Endothelial cell of umbilical vein (primary cell): ENCODE data around the gene ARPC5. TPM values are rescaled to one million over a fixed set of nuclear protein-coding genes. Genes with fewer than 3 reads are reported as not detected.

Experiments
- BruUV-seq: library from RNA; stranded (reverse); fragments of 400-500 nt; replicated peaks from 2 replicates; lab custom pipeline; 2021; lab: Mats Ljungman, UMichigan
- CTCF ChIA-PET: fragments of 300-600, 350-600 bp; sonication (Branson Sonifier 250); formaldehyde crosslinking; loops from one replicate; lab custom pipeline; 2021; ENCODE audit warnings: antibody characterized with exemption, inconsistent platforms; lab: Charles Lee
- POLR2A ChIA-PET: fragments of 300-600, 350-600 bp; sonication (Branson Sonifier 250); formaldehyde crosslinking; loops from one replicate; lab custom pipeline; 2021; ENCODE audit warnings: antibody characterized with exemption, inconsistent platforms; lab: Charles Lee
- DNase-seq: peaks from one replicate; pipeline ENCODE4 v3.0.0-alpha.2; 2011; ENCODE audit warnings: low read depth, low spot score
- FAIRE-seq: peaks from 2 replicates; lab custom pipeline; 2011; peaks lifted over from hg19 to GRCh38; lab: Jason Lieb, UNC
- H2AFZ ChIP-seq: 2 replicates; pipeline ENCODE4 v1.6.0; 2012; ENCODE audit warnings: low read depth, low read length, control low read depth, inconsistent platforms
- H3K27ac ChIP-seq: 2 replicates; pipeline ENCODE4 v1.5.1; 2011; ENCODE audit warnings: low read depth, mild to moderate bottlenecking, control low read depth, low read length, moderate library complexity; ENCODE audit not compliant: insufficient read depth
- H3K27me3 ChIP-seq, 2 experiments: 2 replicates each; pipeline versions ENCODE4 v1.6.0 to v1.6.1; 2011; ENCODE audit warnings: low read length in 2 of 2, mixed read lengths in 1 of 2; ENCODE audit not compliant: control insufficient read depth in 2 of 2, insufficient read depth in 2 of 2
- H3K36me3 ChIP-seq, 2 experiments: 2 replicates in 1 of 2; 3 replicates in 1 of 2; pipeline ENCODE4 v1.5.1; 2011; ENCODE audit warnings: low read length in 2 of 2, mild to moderate bottlenecking in 1 of 2, moderate library complexity in 1 of 2; ENCODE audit not compliant: control insufficient read depth in 2 of 2, insufficient read depth in 2 of 2; ENCODE audit errors: extremely low read depth in 1 of 2
- H3K4me1 ChIP-seq: 3 replicates; pipeline ENCODE4 v1.5.1; 2011; ENCODE audit warnings: mild to moderate bottlenecking, low read length; ENCODE audit not compliant: control insufficient read depth, insufficient read depth; ENCODE audit errors: extremely low read depth
- H3K4me2 ChIP-seq: 2 replicates; pipeline ENCODE4 v1.6.1; 2011; ENCODE audit warnings: low read length, control low read depth, mixed read lengths; ENCODE audit not compliant: insufficient read depth
- H3K4me3 ChIP-seq, 3 experiments: fragments of 200-600 bp in 1 of 3; sonication (generic), shearing (Covaris generic) in 1 of 3; replicated peaks in 1 of 3; 2 replicates each; pipeline ENCODE4 v1.5.1; 2011 to 2016; ENCODE audit warnings: control low read depth in 3 of 3, low read length in 3 of 3, mild to moderate bottlenecking in 2 of 3, inconsistent platforms in 1 of 3, low read depth in 1 of 3, moderate library complexity in 1 of 3; ENCODE audit not compliant: insufficient read depth in 1 of 3
- H3K79me2 ChIP-seq: 2 replicates; pipeline ENCODE4 v1.6.0; 2012; ENCODE audit warnings: low read length, inconsistent platforms; ENCODE audit not compliant: control insufficient read depth, insufficient read depth
- H3K9ac ChIP-seq: replicated peaks from 2 replicates; pipeline ENCODE3; 2011; ENCODE audit warnings: low read length, control low read depth; ENCODE audit not compliant: insufficient read depth; ENCODE audit errors: extremely low read depth
- H3K9me1 ChIP-seq: replicated peaks from 3 replicates; pipeline ENCODE4 v1.6.0; 2011; ENCODE audit warnings: mild to moderate bottlenecking, low read length; ENCODE audit not compliant: control insufficient read depth, insufficient read depth; ENCODE audit errors: extremely low read depth
- H3K9me3 ChIP-seq: replicated peaks from 2 replicates; pipeline ENCODE4 v1.5.1; 2012; ENCODE audit warnings: low read length, inconsistent platforms; ENCODE audit not compliant: control insufficient read depth, insufficient read depth
- H4K20me1 ChIP-seq: replicated peaks from 2 replicates; pipeline ENCODE3; 2011; ENCODE audit warnings: mild to moderate bottlenecking, low read length; ENCODE audit not compliant: control insufficient read depth, insufficient read depth; ENCODE audit errors: extremely low read depth
- CTCF ChIP-seq, 2 donors: IDR thresholded peaks; 1 replicate in 1 of 2; 2 replicates in 1 of 2; pipeline ENCODE4 v1.5.1; 2011; ENCODE audit warnings: low read length in 2 of 2, mild to moderate bottlenecking in 2 of 2, moderate library complexity in 2 of 2, control low read depth in 1 of 2, inconsistent platforms in 1 of 2, low read depth in 1 of 2; ENCODE audit not compliant: insufficient read depth in 1 of 2; ENCODE audit errors: extremely low read depth in 1 of 2
- EZH2 ChIP-seq: IDR thresholded peaks from 2 replicates; pipeline ENCODE4 v1.6.1; 2012; ENCODE audit warnings: borderline replicate concordance, low read depth, mild to moderate bottlenecking, moderate library complexity, low read length, inconsistent platforms; ENCODE audit not compliant: severe bottlenecking
- FOS ChIP-seq: IDR thresholded peaks from 2 replicates; pipeline ENCODE4 v1.6.1; 2011; ENCODE audit warnings: mild to moderate bottlenecking, low read length, moderate library complexity, borderline replicate concordance; ENCODE audit not compliant: insufficient read depth
- GATA2 ChIP-seq: IDR thresholded peaks from 2 replicates; pipeline ENCODE4 v1.7.0; 2011; ENCODE audit warnings: low read depth, mild to moderate bottlenecking, moderate library complexity, mixed read lengths, low read length; ENCODE audit not compliant: insufficient read length, insufficient read depth
- JUN ChIP-seq: IDR thresholded peaks from 2 replicates; pipeline ENCODE4 v1.6.1; 2011; ENCODE audit warnings: borderline replicate concordance, low read depth; ENCODE audit not compliant: insufficient read length, insufficient read depth
- MAX ChIP-seq: IDR thresholded peaks from 2 replicates; pipeline ENCODE4 v1.6.1; 2011; ENCODE audit not compliant: insufficient read depth, insufficient read length
- MYC ChIP-seq: IDR thresholded peaks from one replicate; pipeline ENCODE4 v1.6.1; 2011; ENCODE audit warnings: mild to moderate bottlenecking, low read depth, low read length
- POLR2A ChIP-seq: IDR thresholded peaks from 2 replicates; pipeline ENCODE4 v1.6.1; 2012; ENCODE audit warnings: low read depth, mild to moderate bottlenecking, control low read depth, low read length
- POLR2AphosphoS5 ChIP-seq: IDR thresholded peaks from 2 replicates; pipeline ENCODE4 v1.6.1; 2012; ENCODE audit warnings: low read depth, mild to moderate bottlenecking, control low read depth, low read length, moderate library complexity; ENCODE audit not compliant: insufficient read depth
- dilution Hi-C: fragments of 300-500 bp; cut with MboI; formaldehyde crosslinking; loops from one replicate; pipeline ENCODE4 v1.15.0; 2019; ENCODE audit warnings: low sequenced_read_pairs; ENCODE audit not compliant: extremely low pct_ligation_motif_present
- intact Hi-C: fragments of 100-400 bp; cut with micrococcal nuclease; formaldehyde crosslinking; loops from one replicate; pipeline ENCODE4 v1.10.0; 2022
- polyA plus RNA-seq, 4 experiments: library from polyadenylated mRNA; depleted of rRNA in 3 of 4; stranded (reverse) in 3 of 4; unstranded in 1 of 4; fragments of >200 nt; gene quantifications; 2 replicates each; pipeline versions ENCODE4 v1.2.1 to v1.2.3, GENCODE V29; 2011 to 2012; ENCODE audit warnings: missing spikeins in 1 of 4
- total RNA-seq: library from RNA; stranded (reverse); gene quantifications from 2 replicates; pipeline ENCODE4 v1.2.3, GENCODE V29; 2021

The ARPC5 gene
- total and polyA plus RNA-seq, 2 donors (not counting 3 experiments of a cell fraction or from before 2014, with no cell fraction given), result 110 to 185 TPM

- Histone ChIP-seq H3K4me2 (no peak overlapping the region), H3K9me1 (no peaks in the 10 kb centered on the region), H4K20me1 (no peaks in the 10 kb centered on the region), H3K79me2 (peaks cover under 1% of the 10 kb centered on the region), H3K4me3 (no peak overlapping the region), H3K27ac (no peak overlapping the region), H3K4me1 (peaks cover 10% of the 10 kb centered on the region), H3K9me3 (no peaks in the 10 kb centered on the region), H2AFZ (no peak overlapping the region), H3K27me3 (no peaks in the 10 kb centered on the region), H3K36me3 (no peaks in the 10 kb centered on the region), H3K9ac (no peak overlapping the region)
- BruUV-seq, result no TSS peak
- dilution Hi-C loops (no loop called here), intact Hi-C loops (no loop called here)
- ChIA-PET CTCF (interaction anchor here (1.1 kb wide), 1 partner anchor 45 kb away, joined by 3 read pairs; no protein-coding TSS in a partner anchor), POLR2A (no interaction called here)
- no peak for FAIRE-seq
- no peak for DNase-seq
- TF ChIP-seq POLR2AphosphoS5 (no peak), POLR2A (no peak), JUN (no peak), FOS (no peak), GATA2 (no peak), MYC (no peak), CTCF (IDR thresholded peaks at IDR 0.05; ENCODE audit: extremely low read depth in 1 of 2, insufficient read depth in 1 of 2, low read depth in 1 of 2, low read length in 2 of 2) (no peak), EZH2 (no peak), MAX (no peak)
Observed at GRCh38 chr1:183640193-183640592, 4.6 kb upstream of the ARPC5 start.
